ELR (cell line): Measurements from ENCODE around the gene TEAD3.
"Not testable (repeated sequence)": the region's sequence is repeated elsewhere in the genome, so short reads cannot be mapped to it uniquely, and the experiment has no call there.

Experiments used
- DNase-seq: peaks from one replicate; pipeline ENCODE4 v3.0.0-alpha.2; 2015; ENCODE audit warnings: low read depth

Gene TEAD3

DNA sequence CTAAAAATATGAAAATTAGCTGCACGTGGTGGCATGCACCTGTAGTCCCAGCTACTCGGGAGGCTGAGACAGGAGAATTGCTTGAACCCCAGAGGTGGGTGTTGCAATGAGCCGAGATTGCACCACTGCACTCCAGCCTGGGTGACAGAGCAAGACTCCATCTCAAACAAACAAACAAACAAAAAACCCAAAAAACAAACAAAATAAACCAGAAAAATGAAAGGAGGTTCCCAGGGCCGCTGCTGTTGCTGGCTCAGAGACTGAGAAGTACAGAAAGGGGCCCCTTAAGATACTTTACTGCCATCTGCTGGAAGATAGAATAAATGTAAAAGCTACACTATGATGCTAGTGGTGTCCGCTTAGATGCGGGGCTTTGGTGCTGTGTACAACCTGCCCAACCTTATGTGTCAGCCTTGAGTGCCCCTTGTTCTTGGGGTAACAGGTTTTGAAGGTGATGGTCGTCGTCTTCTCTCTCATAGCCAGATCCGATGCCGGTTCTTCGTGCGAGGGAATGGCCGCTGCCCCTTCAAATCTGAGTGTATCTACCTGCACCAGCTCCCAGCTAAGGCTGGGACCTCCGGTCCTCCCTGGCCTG, 47.5 kb downstream of the TEAD3 start:
- peak; percentile 89 for DNase-seq

DNA sequence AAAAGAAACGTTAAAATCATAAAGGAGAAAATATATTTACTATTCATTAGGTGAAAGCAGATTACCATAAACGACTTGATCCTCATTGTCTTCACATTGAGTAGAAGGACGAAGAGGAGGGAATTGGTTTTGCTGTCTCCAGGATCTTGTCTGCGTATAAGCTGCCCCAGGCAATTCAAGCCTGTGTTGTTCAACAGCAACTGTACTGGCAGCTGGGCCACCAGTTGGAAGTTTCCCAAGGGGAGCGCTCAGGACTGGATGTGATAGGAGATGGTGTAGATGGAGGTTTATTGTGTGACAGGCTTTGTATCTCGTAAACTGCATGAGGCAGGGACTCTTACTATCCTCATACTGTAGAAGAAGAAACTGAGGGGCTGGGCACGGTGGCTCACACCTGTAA, 48.7 kb downstream of the TEAD3 start:
- DNase-seq, result no peak

- peak; percentile 64 for DNase-seq
These were observed 51.2 kb downstream of the TEAD3 start for GRCh38 chr6:35445691-35446090.

GRCh38 chr6:35443341-35444030, 53.4 kb downstream of the TEAD3 start:
- no peak for DNase-seq

DNA sequence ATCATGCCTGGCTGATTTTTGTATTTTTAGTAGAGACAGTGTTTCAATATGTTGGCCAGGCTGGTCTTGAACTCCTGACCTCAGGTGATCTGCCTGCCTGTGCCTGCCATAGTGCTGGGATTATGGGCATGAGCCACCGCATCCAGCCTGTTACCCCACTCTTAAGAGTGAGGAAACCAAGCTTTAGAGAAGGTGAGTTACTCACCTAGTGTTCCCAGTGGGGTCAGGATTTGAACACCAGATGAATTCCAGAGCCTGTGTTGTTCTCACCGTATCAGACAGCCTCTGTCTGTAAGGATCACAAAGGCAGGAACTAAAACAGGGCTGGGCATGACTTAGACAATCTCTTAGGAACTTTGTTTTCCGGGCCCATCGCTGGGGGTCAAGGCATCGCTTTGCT, 54.2 kb downstream of the TEAD3 start:
- no peak for DNase-seq

- DNase-seq, result no peak
These were observed 55.2 kb downstream of the TEAD3 start for GRCh38 chr6:35441642-35442041.

- DNase-seq, result no peak
These were observed 55.7 kb downstream of the TEAD3 start for GRCh38 chr6:35441205-35441604.

DNA sequence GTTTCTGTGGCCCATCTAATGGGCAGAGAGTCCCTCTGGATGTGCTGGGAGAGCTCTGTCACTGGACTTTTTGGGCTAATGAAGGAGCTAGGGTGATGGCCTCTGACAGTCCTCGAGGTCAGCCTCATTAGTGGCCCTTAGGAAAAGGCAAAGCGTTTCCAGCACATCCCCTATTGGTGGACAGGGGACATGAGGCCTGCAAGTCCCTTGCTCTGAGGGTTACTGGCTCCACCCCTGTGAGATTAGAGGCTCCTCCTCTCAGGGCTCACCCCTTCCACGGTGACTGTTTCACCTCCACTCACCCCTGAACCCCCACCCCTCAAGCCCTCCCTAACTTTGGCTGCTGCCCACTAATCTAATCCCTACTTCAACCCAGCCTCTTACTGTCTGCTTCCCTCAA, 57.6 kb downstream of the TEAD3 start:
- no peak for DNase-seq

DNA sequence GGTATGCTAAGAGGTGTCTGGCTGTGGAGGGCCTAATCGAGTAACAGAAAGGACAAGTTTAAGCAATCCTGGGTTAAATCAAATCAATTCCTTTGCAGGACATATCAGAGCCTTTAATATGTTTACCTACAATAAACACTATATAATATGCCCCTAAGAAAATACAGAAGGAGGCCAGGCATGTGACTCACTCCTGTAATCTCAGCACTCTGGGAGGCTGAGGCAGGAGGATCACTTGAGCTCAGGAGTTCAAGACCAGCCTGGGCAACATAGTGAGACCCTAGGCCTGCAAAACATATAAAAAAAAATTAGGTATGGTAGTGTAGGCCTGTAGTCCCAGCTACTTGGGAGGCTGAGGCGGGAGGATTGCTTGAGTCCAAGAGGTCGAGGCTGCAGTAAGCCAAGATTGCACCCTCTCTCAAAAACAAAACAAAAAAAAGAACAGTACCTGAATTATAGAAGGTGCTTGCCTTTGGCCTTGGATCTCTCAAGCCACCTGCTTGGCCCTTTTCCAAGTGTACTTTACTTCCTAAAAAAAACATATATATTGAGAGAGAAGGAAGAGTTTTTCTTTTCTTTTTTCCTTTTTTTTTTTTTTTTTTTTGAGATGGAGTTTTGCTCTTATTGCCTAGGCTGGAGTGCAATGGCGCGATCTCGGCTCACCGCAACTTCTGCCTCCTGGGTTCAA, 58.4 kb downstream of the TEAD3 start:
- DNase-seq, result not testable (repeated sequence)

DNA sequence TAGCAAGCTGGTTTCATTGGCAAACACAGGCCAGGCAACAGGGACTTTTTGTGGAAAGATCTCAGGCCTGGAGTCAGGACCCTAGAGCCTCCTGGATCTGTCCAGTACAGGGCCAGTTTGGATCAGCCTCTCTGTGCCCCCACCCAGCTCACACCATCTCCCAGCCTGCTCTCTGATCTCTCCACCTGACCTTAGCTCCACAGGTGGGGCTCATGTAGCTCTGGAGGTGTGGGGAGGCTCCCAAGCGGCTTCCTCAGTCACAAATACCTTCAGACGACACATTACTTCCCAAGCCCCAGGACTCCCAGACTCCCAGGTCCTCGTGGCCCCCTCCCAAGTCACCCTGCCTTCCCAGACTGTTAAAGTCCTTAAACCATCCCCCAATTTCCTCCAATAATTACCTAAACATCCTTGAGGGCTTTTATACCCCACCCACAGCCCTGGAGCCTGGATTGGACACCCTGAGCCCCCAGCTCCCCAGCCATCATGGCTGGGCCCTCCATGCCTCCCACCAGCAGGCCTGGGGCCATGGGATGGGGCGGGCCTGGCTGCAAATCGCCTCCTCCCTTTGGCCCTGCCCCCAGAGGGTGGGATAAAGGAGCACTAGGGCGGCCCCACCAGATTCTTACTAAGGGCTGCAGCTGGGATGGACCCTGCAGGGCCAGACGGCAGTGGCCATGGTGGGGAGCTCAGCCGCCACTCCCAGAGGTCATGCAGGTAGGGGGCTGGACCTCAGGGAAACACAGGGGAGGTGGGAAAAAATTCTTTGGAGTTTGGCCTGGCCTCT, 60.6 kb downstream of the TEAD3 start:
- no peak for DNase-seq

GRCh38 chr6:35435074-35435837, 61.6 kb downstream of the TEAD3 start:
- DNase-seq, result no peak

DNA sequence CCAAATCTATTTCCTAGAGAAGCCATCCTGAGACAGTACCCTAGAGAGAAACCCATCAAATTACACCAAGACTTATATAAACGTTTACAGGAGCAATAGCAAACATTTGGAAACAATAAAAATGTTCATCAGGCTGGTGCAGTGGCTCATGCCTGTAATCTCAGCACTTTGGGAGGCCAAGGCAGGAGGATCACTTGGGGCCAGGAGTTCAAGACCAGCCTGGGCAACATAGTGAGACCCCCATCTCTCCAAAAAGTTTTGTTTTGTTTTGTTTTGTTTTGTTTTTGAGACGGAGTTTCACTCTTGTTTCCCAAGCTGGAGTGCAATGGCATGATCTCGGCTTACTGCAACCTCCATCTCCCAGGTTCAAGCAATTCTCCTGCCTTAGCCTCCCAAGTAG, 64.2 kb downstream of the TEAD3 start:
- DNase-seq, result not testable (repeated sequence)

DNA sequence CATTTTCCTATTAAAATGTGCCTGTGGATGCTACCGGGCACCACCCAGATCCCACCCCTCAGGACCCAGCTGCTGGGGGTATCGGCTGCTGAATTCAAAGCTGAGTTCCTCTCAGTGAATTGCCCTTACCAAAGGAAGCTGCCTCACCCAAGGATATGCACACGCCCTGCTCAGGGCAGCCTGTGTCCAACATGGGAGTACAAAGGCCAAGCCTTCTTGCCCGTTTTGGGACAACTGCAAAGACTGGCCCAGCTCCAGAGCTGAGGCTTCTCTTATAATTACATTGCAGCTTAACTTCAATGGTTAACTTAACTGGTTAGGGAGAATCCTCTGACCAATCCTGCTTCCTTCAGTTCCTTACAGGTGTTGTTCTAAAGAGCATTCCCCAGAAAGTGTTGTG, 64.6 kb downstream of the TEAD3 start:
- no peak for DNase-seq

DNA sequence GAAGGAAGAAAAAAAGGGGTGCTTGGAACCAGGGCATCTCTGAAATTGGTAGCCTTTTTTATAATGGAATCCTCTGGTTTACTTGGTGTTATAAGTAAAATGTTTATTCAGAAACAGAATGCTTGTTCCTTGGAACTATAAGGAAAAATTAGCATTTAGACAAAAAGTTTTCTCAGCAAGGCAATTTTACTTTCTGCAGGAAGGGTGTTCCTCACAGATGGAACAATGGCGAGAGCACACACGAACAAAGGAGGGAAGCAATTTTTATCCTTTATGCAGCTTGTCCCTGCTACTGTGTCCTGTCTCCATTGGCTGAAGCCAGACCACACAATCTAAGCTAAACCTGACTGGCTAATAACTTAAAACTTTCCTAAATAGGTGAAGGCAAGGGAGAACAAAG, 67.4 kb downstream of the TEAD3 start:
- DNase-seq, result no peak

DNA sequence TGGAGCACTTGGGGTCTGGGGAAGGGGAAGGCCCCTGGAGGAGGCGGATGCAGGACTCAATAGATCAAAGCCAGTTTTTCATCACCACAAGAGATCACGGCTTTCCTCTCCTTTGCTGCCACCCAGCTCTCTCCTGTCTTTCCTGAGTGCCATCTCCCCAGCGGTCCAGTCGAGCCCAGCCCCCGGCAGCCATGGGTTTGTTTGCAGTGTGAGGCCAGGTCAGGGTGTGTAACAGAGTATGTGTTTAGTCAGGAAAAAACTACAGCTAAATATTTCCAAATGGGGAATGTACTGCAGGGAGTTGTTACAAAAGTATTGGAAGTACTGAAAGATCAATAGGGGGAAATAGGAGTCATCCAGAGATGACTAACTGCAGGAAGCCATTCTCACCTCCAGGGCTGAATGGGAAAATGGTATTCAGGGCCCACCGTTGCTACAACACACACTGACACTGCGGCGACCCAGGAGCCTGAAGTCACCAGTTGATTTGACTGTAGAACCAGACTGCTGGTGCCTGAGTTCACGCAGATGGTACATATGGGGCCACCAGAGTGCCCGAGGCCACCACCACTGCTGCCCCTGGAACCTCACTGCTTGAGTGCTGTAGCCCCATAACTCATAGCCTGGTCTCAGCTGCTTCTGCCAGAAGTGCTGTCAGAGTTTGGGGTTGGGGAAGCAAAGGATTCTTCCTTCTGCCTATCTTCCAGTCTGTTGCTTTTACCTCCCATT, 68.3 kb downstream of the TEAD3 start:
- peak; percentile 62 for DNase-seq

GRCh38 chr6:35427851-35428321, 69.0 kb downstream of the TEAD3 start:
- DNase-seq, result peak; percentile 93

DNA sequence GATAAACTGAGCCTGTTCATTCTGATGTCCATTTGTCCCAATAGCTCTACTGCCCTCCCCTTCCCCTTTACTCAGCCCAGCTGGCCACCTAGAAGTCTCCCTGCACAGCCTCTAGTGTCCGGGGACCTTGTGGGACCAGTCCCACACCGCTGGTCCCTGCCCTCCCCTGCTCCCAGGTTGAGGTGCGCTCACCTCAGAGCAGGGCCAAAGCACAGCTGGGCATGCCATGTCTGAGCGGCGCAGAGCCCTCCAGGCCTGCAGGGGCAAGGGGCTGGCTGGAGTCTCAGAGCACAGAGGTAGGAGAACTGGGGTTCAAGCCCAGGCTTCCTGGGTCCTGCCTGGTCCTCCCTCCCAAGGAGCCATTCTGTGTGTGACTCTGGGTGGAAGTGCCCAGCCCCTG, 69.4 kb downstream of the TEAD3 start:
- no peak for DNase-seq

DNA sequence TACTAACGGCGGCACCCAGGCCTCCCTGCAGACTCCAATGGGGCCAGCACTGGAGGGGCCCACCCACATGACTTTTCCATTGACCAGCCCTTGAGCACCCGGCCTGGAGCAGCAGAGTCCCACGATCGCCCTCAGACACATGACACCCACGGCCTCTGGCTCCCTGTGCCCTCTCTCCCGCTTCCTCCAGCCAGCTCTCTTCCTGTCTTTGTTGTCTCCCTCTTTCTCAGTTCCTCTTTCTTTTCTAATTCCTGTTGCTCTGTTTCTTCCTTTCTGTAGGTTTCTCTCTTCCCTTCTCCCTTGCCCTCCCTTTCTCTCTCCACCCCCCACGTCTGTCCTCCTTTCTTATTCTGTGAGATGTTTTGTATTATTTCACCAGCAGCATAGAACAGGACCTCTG, 70.8 kb downstream of the TEAD3 start:
- DNase-seq, result no peak

DNA sequence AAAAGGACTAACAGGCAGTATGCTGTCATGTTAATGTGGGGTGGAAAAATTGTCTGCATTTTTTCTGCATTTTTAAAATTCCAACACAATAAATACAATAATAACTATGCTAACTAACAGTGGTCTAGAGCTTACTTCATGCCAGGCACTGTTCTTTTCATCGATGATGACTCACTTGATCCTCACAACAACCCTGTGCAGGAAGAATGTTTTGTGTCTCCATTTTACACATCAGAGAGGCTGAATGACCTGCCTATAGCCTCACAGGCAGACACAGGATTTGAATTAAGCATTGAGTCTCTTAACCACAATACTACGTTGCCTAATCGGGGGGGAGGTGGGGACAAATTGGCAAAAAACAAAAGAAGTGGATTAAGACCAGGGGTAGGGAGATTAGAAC, 71.6 kb downstream of the TEAD3 start:
- DNase-seq, result peak; percentile 96
